HL-60 (cell line): ENCODE results near the gene USP48.

ENCODE experiments used
- GABPA ChIP-seq: IDR thresholded peaks from 2 replicates; pipeline ENCODE4 v1.6.1; 2012; ENCODE audit warnings: low read depth
- POLR2AphosphoS5 ChIP-seq: IDR thresholded peaks from 2 replicates; pipeline ENCODE4 v1.6.1; 2012; ENCODE audit warnings: low read depth
- REST ChIP-seq: IDR thresholded peaks from 2 replicates; pipeline ENCODE4 v1.6.1; 2012; ENCODE audit warnings: low read depth; ENCODE audit not compliant: insufficient replicate concordance
- TF ChIP-seq, protein P1 (sequence below): IDR thresholded peaks from one replicate; pipeline ENCODE4 v1.5.1; 2011; ENCODE audit warnings: low read length, control low read depth, inconsistent platforms; ENCODE audit not compliant: insufficient read depth

GRCh38 chr1:21828075-21828474 lies 45.1 kb upstream of the USP48 start:
- TF ChIP-seq, protein P1, sequence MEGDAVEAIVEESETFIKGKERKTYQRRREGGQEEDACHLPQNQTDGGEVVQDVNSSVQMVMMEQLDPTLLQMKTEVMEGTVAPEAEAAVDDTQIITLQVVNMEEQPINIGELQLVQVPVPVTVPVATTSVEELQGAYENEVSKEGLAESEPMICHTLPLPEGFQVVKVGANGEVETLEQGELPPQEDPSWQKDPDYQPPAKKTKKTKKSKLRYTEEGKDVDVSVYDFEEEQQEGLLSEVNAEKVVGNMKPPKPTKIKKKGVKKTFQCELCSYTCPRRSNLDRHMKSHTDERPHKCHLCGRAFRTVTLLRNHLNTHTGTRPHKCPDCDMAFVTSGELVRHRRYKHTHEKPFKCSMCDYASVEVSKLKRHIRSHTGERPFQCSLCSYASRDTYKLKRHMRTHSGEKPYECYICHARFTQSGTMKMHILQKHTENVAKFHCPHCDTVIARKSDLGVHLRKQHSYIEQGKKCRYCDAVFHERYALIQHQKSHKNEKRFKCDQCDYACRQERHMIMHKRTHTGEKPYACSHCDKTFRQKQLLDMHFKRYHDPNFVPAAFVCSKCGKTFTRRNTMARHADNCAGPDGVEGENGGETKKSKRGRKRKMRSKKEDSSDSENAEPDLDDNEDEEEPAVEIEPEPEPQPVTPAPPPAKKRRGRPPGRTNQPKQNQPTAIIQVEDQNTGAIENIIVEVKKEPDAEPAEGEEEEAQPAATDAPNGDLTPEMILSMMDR, result no peak
- TF ChIP-seq GABPA (no peak), POLR2AphosphoS5 (no peak), REST (no peak)
